ENCODE measurements around the gene ABCD4. TPM values are rescaled to one million over a fixed set of nuclear protein-coding genes. Genes with fewer than 3 reads are reported as not detected.
"Not testable (repeated sequence)": the region's sequence is repeated elsewhere in the genome, so short reads cannot be mapped to it uniquely, and the experiment has no call there.

The ABCD4 gene
- total and polyA plus RNA-seq, 2 experiments from 2014 or later = 60.5 to 73.1 TPM

DNA sequence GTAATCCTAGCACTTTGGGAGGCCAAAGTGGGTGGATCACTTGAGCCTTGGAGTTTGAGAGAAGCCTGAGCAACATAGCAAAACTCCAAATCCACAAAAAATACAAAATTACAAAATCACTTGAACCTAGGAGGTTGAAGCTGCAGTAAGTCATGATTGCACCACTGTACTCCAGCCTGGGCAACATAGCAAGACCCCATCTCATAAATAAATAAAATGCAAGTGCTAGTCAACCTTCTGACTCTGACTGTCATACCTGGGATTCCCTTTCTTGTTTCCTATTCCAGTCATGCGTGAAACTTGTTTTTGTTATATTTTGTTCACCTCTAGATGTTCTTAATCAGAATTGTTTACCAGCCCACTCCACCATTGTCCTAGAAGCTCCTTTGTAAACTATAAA lies 31.4 kb downstream of the ABCD4 start:
- no peak overlapping the region for H3K4me2 ChIP-seq

DNA sequence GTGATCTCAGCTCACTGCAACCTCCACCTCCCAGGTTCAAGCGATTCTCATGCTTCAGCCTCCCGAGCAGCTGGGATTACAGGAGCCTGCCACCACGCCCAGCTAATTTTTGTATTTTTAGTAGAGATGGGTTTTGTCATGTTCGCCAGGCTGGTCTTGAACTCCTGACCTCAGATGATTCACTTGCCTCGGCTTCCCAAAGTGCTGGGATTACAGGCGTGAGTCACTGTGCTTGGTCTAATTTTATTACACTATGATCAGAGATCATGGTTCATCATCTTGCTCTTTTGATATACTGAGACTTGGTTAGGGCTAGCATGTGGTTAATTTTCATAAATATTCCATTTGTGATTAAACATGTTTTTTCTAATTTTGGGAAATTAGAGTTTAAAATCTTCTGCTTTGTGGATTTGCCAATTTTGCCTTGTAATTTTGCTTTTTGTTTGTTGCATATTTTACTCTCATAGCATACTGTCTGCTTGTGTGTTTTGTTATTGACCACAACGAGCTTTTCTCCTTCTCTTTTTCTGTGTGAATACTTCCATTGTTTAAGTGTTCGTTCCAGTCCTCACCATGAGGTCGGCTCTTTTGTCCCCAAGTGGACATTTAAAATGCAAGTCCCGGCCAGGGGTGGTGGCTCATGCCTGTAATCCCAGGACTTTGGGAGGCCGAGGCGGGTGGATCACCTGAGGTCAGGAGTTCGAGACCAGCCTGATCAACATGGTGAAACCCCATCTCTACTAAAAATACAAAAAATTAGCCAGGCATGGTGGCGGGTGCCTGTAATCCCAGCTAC lies 32.2 kb downstream of the ABCD4 start:
- not testable (repeated sequence) for H3K36me3 ChIP-seq (ENCODE audit: insufficient read depth); H2AFZ ChIP-seq; H3K9me2 ChIP-seq (ENCODE audit: insufficient read depth); H3K36me3 Mint-ChIP-seq (ENCODE audit: low read depth); H3K4me1 ChIP-seq (ENCODE audit: insufficient read depth); H3K27ac Mint-ChIP-seq; H3K4me2 ChIP-seq; H3K27me3 ChIP-seq (ENCODE audit: insufficient read depth); DNase-seq (ENCODE audit: low spot score); H3K4me1 Mint-ChIP-seq; H3K9me3 Mint-ChIP-seq; H3K27me3 Mint-ChIP-seq (ENCODE audit: insufficient read depth, low read depth, poor library complexity); H3K4me3 Mint-ChIP-seq; H3K27ac ChIP-seq (ENCODE audit: low read depth); H4K20me1 ChIP-seq (replicated peaks; ENCODE audit: insufficient read depth); ATAC-seq; H3F3A ChIP-seq (replicated peaks; ENCODE audit: low read depth); H3K4me3 ChIP-seq; H3K79me2 ChIP-seq (replicated peaks; ENCODE audit: insufficient read depth)

More for the DNA sequence above, 31.4 kb downstream of the ABCD4 start:
- Histone ChIP-seq H2AFZ (no peak overlapping the region; the same call in 1 of the 2 replicates), H4K20me1 (replicated peaks; ENCODE audit: insufficient read depth) (no peaks in the 10 kb centered on the region), H3F3A (replicated peaks; ENCODE audit: low read depth) (no peaks in the 10 kb centered on the region), H3K4me3 (no peak overlapping the region), H3K27ac (ENCODE audit: low read depth) (no peak overlapping the region), H3K27me3 (ENCODE audit: insufficient read depth) (no peaks in the 10 kb centered on the region), H3K36me3 (ENCODE audit: insufficient read depth) (no peaks in the 10 kb centered on the region), H3K4me1 (ENCODE audit: insufficient read depth) (peaks cover 8% of the 10 kb centered on the region; the same call in 1 of the 2 replicates), H3K79me2 (replicated peaks; ENCODE audit: insufficient read depth) (no peaks in the 10 kb centered on the region), H3K9me2 (ENCODE audit: insufficient read depth) (no peaks in the 10 kb centered on the region)
- peaks cover 6% of the 10 kb centered on the region; the same call in 2 of the 3 replicates for H3K4me1 Mint-ChIP-seq
- no peaks in the 10 kb centered on the region for H3K9me3 Mint-ChIP-seq
- TF ChIP-seq NANOG (IDR thresholded peaks at IDR 0.05; ENCODE audit: borderline replicate concordance) = no peak
- TF ChIP-seq JUNB (IDR thresholded peaks at IDR 0.05; ENCODE audit: unreplicated experiment) = no peak
- no peak for TF ChIP-seq CREB1 (CRISPR knock-in tag; IDR thresholded peaks at IDR 0.05; ENCODE audit: low read depth)
- no peak for TF ChIP-seq POLR2AphosphoS5 (IDR thresholded peaks at IDR 0.05; ENCODE audit: low read depth)
- TF ChIP-seq, protein P1, sequence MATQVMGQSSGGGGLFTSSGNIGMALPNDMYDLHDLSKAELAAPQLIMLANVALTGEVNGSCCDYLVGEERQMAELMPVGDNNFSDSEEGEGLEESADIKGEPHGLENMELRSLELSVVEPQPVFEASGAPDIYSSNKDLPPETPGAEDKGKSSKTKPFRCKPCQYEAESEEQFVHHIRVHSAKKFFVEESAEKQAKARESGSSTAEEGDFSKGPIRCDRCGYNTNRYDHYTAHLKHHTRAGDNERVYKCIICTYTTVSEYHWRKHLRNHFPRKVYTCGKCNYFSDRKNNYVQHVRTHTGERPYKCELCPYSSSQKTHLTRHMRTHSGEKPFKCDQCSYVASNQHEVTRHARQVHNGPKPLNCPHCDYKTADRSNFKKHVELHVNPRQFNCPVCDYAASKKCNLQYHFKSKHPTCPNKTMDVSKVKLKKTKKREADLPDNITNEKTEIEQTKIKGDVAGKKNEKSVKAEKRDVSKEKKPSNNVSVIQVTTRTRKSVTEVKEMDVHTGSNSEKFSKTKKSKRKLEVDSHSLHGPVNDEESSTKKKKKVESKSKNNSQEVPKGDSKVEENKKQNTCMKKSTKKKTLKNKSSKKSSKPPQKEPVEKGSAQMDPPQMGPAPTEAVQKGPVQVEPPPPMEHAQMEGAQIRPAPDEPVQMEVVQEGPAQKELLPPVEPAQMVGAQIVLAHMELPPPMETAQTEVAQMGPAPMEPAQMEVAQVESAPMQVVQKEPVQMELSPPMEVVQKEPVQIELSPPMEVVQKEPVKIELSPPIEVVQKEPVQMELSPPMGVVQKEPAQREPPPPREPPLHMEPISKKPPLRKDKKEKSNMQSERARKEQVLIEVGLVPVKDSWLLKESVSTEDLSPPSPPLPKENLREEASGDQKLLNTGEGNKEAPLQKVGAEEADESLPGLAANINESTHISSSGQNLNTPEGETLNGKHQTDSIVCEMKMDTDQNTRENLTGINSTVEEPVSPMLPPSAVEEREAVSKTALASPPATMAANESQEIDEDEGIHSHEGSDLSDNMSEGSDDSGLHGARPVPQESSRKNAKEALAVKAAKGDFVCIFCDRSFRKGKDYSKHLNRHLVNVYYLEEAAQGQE (IDR thresholded peaks at IDR 0.05; ENCODE audit: unreplicated experiment) = no peak
- no peak for TF ChIP-seq ZNF331 (CRISPR knock-in tag; IDR thresholded peaks at IDR 0.05; ENCODE audit: low read depth)
- TF ChIP-seq, protein P2, sequence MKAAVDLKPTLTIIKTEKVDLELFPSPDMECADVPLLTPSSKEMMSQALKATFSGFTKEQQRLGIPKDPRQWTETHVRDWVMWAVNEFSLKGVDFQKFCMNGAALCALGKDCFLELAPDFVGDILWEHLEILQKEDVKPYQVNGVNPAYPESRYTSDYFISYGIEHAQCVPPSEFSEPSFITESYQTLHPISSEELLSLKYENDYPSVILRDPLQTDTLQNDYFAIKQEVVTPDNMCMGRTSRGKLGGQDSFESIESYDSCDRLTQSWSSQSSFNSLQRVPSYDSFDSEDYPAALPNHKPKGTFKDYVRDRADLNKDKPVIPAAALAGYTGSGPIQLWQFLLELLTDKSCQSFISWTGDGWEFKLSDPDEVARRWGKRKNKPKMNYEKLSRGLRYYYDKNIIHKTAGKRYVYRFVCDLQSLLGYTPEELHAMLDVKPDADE (IDR thresholded peaks at IDR 0.05) = no peak
- H3K27ac Mint-ChIP-seq = no peak overlapping the region
- peaks cover 2% of the 10 kb centered on the region for H3K27me3 Mint-ChIP-seq (ENCODE audit: insufficient read depth, low read depth, poor library complexity)
- ATAC-seq (no peak), DNase-seq (ENCODE audit: low spot score) (no peak)
- H3K36me3 Mint-ChIP-seq (ENCODE audit: low read depth) = no peaks in the 10 kb centered on the region
- no peak overlapping the region for H3K4me3 Mint-ChIP-seq
